Measurements from ENCODE around the gene TENM4. TPM values are rescaled to one million over a fixed set of nuclear protein-coding genes. Genes with fewer than 3 reads are reported as not detected.

TENM4 gene
- polyA plus RNA-seq, 2 of the 4 experiments (the other 2 are of a cell fraction): 0.06 to 0.31 TPM

GRCh38 chr11:78832226-78832947, 608.4 kb downstream of the TENM4 start:
- POLR2A ChIA-PET: no interaction called here
- no peak overlapping the region for H3K27ac ChIP-seq
- 46% methylated on average over 7 of the region's 7 CpGs for WGBS (ENCODE audit: missing lambda C conversion rate)
- no peak for FAIRE-seq
- H3K4me3 ChIP-seq: no peak overlapping the region
- CTCF ChIA-PET: interaction anchor here (1.0 kb wide), 3 partner anchors 9 to 607 kb away, joined by 3 read pairs; no protein-coding TSS in a partner anchor
- H3K4me1 ChIP-seq: no peaks in the 10 kb centered on the region
- TF ChIP-seq CBX8 (IDR thresholded peaks at IDR 0.05): no peak
- TF ChIP-seq, protein P1, sequence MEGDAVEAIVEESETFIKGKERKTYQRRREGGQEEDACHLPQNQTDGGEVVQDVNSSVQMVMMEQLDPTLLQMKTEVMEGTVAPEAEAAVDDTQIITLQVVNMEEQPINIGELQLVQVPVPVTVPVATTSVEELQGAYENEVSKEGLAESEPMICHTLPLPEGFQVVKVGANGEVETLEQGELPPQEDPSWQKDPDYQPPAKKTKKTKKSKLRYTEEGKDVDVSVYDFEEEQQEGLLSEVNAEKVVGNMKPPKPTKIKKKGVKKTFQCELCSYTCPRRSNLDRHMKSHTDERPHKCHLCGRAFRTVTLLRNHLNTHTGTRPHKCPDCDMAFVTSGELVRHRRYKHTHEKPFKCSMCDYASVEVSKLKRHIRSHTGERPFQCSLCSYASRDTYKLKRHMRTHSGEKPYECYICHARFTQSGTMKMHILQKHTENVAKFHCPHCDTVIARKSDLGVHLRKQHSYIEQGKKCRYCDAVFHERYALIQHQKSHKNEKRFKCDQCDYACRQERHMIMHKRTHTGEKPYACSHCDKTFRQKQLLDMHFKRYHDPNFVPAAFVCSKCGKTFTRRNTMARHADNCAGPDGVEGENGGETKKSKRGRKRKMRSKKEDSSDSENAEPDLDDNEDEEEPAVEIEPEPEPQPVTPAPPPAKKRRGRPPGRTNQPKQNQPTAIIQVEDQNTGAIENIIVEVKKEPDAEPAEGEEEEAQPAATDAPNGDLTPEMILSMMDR (IDR thresholded peaks at IDR 0.05): 0 out of 3 replicates have a peak, but pooled peaks have one; percentile 8
- H3K4me2 ChIP-seq: no peak overlapping the region
- no peaks in the 10 kb centered on the region for H3K9me3 ChIP-seq
- DNase-seq (ENCODE audit: low read depth in 1 of 2, low spot score in 1 of 2): peak in 1 of 2 experiments; percentile 7
- no peak for ATAC-seq

GRCh38 chr11:78831571-78831970, 609.3 kb downstream of the TENM4 start:
- DNase-seq (ENCODE audit: low read depth in 1 of 2, low spot score in 1 of 2): no peak
- FAIRE-seq: no peak
- Histone ChIP-seq H3K4me3 (no peak overlapping the region), H3K9me3 (no peaks in the 10 kb centered on the region), H3K4me1 (no peaks in the 10 kb centered on the region), H3K4me2 (no peak overlapping the region), H3K27ac (no peak overlapping the region)
- 51% methylated on average over 4 of the region's 4 CpGs for WGBS (ENCODE audit: missing lambda C conversion rate)
- no peak for ATAC-seq
- TF ChIP-seq ATOH8 (CRISPR knock-in tag; IDR thresholded peaks at IDR 0.05; ENCODE audit: low read depth) (no peak), NFE2L2 (conservative IDR thresholded peaks at IDR 0.05; ENCODE audit: low read length) (no peak), FOSB (CRISPR knock-in tag; IDR thresholded peaks at IDR 0.05) (no peak), CBX2 (IDR thresholded peaks at IDR 0.05; ENCODE audit: borderline replicate concordance, low read depth) (no peak), RARB (CRISPR knock-in tag; IDR thresholded peaks at IDR 0.05) (no peak), EP300 (IDR thresholded peaks at IDR 0.05) (no peak), POLR2A (IDR thresholded peaks at IDR 0.05; ENCODE audit: low read length) (no peak), ZNF302 (CRISPR knock-in tag; IDR thresholded peaks at IDR 0.05) (no peak), PBX3 (IDR thresholded peaks at IDR 0.05) (no peak), MAZ (IDR thresholded peaks at IDR 0.05; ENCODE audit: borderline replicate concordance, low read depth, low read length) (no peak), CHD2 (IDR thresholded peaks at IDR 0.05; ENCODE audit: low read length, partially characterized antibody) (no peak), JUNB (IDR thresholded peaks at IDR 0.05) (no peak), JUN (IDR thresholded peaks at IDR 0.05) (no peak), KDM5A (IDR thresholded peaks at IDR 0.05) (no peak), CBX8 (IDR thresholded peaks at IDR 0.05) (no peak)
- TF ChIP-seq, protein P2, sequence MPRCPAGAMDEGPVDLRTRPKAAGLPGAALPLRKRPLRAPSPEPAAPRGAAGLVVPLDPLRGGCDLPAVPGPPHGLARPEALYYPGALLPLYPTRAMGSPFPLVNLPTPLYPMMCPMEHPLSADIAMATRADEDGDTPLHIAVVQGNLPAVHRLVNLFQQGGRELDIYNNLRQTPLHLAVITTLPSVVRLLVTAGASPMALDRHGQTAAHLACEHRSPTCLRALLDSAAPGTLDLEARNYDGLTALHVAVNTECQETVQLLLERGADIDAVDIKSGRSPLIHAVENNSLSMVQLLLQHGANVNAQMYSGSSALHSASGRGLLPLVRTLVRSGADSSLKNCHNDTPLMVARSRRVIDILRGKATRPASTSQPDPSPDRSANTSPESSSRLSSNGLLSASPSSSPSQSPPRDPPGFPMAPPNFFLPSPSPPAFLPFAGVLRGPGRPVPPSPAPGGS (IDR thresholded peaks at IDR 0.05): no peak
- TF ChIP-seq, protein P3, sequence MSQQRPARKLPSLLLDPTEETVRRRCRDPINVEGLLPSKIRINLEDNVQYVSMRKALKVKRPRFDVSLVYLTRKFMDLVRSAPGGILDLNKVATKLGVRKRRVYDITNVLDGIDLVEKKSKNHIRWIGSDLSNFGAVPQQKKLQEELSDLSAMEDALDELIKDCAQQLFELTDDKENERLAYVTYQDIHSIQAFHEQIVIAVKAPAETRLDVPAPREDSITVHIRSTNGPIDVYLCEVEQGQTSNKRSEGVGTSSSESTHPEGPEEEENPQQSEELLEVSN (IDR thresholded peaks at IDR 0.05; ENCODE audit: borderline replicate concordance, low read depth): no peak
- TF ChIP-seq, protein P4, sequence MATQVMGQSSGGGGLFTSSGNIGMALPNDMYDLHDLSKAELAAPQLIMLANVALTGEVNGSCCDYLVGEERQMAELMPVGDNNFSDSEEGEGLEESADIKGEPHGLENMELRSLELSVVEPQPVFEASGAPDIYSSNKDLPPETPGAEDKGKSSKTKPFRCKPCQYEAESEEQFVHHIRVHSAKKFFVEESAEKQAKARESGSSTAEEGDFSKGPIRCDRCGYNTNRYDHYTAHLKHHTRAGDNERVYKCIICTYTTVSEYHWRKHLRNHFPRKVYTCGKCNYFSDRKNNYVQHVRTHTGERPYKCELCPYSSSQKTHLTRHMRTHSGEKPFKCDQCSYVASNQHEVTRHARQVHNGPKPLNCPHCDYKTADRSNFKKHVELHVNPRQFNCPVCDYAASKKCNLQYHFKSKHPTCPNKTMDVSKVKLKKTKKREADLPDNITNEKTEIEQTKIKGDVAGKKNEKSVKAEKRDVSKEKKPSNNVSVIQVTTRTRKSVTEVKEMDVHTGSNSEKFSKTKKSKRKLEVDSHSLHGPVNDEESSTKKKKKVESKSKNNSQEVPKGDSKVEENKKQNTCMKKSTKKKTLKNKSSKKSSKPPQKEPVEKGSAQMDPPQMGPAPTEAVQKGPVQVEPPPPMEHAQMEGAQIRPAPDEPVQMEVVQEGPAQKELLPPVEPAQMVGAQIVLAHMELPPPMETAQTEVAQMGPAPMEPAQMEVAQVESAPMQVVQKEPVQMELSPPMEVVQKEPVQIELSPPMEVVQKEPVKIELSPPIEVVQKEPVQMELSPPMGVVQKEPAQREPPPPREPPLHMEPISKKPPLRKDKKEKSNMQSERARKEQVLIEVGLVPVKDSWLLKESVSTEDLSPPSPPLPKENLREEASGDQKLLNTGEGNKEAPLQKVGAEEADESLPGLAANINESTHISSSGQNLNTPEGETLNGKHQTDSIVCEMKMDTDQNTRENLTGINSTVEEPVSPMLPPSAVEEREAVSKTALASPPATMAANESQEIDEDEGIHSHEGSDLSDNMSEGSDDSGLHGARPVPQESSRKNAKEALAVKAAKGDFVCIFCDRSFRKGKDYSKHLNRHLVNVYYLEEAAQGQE (IDR thresholded peaks at IDR 0.05): no peak
- TF ChIP-seq, protein P1 (IDR thresholded peaks at IDR 0.05): no peak
- ChIA-PET CTCF (interaction anchor here (1.0 kb wide), 3 partner anchors 8 to 608 kb away, joined by 3 read pairs; no protein-coding TSS in a partner anchor), POLR2A (no interaction called here)
